GM21367 (cell line): ENCODE measurements around the gene RXRA.
A peak's percentile ranks its signal among the peaks of the same experiment; 100 is the strongest.
"Not testable (repeated sequence)": the region's sequence is repeated elsewhere in the genome, so short reads cannot be mapped to it uniquely, and the experiment has no call there.

Experiments
- ATAC-seq: cut with Tn5 transposase; IDR thresholded peaks from one replicate; pipeline ENCODE4 v1.9.1; 2021; ENCODE audit not compliant: unreplicated experiment

Gene RXRA

DNA sequence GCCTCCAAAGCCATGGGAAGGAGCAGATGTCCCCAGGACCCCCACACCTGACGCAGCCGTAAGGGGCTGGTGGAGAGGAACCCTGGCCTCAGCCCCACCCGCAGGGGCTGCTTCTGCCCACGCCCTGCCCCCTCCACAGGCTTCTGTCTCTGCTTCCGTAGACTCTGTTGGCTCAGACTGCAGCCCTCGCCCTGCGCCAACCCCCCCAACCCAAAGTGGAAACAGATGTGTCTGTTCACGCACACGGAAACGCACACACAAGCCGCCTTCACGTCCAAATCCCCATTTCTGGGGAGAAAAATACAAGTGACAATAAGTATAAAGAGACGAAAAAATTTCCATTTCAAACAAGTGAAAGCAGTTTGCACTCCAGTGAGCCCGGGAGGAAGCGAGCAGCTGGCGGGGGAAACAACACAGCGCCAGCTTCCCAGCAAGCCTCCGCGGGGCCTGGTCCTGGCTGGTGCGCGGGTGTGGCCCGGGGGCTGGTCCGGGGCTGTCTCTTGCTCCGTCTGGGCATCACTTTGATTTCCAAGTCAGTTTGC is 32.6 kb upstream of the RXRA start:
- no peak for ATAC-seq

DNA sequence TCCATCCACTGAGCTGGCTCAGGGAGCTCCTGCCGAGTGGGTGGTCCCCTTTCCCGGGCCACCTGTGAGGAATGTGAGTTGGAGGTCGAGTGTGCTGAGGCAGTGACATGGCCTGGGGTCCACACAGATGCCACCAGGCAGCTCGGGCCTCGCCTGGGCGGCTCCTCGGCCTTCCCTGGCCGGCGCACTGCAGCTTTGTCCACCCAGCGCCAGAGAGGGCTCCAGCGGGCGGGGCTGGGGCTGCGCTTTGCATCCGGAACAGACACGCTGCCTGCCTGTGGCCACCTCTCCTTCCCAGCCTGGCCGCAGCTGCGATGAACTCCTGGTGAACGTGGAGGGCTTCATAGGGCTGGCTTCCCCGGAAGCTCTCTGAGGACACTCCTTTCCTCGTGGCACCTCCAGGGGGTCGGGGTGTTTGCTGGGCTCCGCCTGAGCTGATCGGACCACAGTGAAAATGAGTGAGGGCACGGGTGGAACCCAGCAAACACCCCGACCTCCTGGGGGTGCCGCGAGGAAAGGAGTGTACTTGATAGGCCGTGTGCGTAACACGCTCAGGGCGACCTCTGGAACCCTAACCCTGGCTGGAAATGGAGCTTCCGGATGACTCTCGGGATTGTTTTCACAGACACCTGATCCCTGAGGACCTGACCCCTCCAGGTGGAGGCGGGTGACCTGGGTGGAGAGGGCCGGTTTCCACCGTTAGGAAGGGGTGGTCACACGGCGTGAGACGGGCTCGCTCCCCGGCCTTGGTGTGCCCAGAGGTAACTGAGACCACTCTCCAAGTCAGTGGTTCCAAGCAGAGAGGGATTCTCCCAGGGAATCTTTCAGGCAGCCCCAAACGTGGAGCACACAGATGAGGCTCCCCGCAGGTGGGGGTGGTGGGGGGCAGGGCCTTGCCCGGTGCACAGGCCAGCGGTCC is 31.8 kb upstream of the RXRA start:
- ATAC-seq, result no peak

DNA sequence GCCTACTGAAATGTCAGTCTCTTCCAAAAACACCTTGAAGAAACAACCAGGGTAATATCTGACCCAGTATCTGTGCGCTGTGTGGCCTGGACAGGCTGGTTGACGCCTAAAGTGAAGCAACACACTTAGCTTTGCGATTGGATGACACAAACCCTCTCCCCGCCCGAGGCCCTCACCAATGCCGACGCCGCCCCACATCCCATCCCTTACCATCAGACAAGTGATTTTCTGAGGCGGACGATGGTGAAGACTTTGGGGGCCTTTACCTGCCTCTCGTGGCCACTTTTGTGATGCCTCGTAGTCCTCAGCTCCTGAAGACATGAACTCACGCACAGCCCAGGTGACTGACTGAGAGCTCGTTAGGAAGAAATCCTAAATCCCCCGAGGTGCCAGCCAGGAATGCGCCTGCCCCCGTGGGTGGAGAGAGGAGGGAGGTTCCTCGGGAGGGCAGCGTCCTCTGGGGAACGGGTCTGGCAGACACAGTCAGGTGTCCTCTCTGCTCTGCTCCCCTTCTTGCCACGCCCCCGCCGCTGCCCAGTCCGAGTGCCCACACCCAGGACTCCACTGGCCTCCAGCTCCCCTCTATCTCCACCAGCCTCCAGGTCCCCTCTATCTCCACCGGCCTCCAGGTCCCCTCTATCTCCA is 31.0 kb upstream of the RXRA start:
- ATAC-seq, result no peak

DNA sequence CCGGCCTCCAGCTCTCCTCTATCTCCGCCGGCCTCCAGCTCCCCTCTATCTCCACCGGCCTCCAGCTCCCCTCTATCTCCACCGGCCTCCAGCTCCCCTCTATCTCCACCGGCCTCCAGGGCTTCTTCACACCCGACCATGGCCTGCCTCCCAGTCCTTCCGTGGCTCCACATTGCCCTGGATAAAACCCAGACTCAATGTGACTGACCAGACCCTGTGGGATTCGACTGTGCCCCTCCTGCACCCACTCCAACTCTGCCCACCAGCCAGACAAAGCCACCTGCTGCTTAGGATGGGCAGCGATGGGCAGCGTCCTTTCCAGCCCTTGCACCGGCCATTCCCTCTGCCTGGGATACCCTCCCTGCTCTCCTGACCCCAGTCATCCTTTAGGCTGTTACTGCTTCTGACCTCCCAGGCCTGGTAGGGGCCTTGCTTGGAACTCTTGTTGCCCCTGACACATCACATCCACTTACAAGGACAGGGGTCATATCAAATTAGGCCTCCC is 30.5 kb upstream of the RXRA start:
- no peak for ATAC-seq

DNA sequence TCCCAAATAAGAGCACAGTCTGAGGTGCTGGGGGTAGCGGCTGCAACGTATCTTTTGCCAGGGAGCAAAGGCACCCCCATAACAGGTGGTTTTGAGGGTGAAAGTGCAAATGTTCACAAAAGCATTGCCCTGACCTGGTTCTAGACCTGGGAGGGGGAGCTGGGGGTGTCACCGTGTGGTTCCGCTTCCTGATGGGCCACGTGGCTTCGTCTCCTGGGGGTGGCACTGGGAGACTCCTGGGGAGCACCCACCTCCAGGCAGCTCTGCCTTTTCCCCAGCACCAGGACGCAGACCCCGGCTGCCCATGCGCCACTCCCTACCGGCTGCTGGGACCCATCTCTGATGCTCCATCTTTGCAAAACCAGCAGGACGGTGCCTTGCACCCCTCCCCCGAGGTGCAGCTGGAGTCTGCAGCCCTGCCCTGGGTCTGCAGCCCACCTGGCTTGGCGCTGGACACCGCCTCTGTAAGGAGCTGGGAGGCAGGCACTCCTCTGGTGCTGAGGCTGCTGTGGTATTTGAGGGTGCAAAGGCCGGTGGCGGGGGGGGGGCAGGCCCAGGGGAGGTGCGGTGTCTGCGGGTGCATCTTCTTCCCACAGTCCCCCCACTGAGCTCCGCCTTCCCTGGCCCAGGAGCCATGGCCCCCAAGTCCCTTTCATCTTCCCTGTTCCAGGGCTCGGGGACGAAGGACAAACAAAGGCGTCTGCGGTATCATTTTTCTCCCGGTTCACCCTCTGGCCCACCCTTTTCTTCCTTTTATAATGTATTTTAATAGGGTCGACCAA is 29.8 kb upstream of the RXRA start:
- no peak for ATAC-seq

DNA sequence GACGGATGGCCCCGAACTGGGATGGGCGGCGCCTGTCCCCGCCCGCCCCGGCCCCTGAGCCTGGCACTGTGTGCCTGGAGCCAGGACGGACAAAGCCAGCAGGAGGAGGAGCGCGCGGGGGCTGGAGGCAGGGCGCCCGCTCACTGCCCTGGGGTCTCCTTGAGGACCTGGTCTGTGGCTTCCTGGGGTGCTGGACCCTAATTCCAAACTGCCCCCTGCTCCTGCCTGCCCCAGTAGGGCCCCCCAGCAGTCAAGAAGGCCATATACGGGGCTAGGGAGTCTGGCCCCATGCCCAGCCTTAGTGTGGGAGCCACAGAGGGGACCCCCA is 29.2 kb upstream of the RXRA start:
- ATAC-seq, result no peak

DNA sequence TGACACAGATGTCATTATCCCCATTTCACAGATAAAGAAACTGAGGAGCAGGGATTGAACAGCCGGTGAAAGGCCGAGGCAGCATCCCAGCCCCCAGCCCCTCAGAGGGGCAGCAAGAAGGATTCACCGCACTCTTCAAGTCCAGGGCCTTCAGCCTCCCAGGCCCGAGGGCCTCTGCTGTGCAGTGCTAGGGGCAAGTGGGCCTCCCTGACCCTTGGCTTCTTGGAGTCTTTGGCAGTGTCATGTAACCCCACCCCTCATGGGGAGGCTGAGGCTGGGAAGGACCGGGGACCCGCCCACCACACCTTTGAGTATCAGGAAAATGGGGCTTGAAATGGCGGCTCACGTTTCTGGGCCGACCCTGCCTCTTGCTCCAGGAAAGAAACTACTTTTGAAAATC is 28.7 kb upstream of the RXRA start:
- ATAC-seq, result no peak

DNA sequence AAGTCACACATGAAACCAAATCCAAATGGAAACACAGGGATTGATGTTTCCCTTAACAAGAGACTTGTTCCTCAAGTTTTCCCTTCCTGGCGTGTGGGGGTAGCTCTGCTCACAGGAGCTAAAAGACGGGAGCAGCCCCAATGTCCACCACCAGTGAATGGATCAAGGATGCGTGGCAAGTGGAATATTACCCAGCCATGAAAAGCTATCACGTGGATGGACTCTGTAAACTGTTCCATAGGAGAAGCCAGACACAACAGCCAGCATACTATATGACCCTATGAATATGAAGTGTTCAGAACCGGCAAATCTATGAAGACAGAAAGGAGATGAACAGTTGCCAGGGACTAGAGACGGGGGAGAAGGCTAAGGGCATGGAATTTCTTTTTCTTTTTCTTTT is 28.3 kb upstream of the RXRA start:
- no peak for ATAC-seq

DNA sequence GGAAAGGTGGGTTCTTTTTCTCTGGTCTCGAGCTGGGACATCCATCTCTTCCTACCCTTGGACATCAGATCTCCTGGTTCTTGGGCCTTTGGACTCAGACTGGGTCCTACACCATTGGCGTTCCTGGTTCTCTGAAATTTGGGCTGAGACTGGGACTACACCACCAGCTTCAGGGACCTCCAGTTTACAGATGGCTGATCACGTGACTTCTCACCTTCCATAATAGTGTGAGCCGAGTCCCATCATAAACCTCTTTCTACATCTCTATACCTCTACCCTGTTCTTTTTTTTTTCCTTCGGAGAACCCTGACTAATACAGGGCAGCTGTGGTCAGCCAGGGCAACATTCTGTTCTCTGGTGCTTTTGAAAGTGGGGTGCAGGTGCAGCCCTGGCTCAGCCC is 27.2 kb upstream of the RXRA start:
- ATAC-seq, result no peak

DNA sequence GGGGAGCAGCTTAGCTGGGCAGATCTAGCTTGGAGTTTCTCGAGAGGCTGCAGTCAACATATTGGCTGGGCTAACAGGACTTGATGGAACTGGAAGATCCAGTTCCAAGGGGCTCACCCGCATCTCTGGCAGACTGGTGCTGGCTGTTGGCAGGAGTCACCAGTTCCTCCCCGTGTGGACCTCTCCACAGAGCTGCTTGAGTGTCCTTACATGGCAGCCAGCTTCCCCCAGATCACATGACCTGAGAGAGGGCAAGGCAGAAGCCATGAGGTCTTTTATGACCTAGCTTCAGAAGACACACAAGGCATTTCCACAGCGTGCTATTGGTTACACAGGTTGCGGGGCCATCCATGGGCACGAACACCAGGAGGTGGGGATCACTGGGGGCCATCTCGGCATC is 26.4 kb upstream of the RXRA start:
- no peak for ATAC-seq

DNA sequence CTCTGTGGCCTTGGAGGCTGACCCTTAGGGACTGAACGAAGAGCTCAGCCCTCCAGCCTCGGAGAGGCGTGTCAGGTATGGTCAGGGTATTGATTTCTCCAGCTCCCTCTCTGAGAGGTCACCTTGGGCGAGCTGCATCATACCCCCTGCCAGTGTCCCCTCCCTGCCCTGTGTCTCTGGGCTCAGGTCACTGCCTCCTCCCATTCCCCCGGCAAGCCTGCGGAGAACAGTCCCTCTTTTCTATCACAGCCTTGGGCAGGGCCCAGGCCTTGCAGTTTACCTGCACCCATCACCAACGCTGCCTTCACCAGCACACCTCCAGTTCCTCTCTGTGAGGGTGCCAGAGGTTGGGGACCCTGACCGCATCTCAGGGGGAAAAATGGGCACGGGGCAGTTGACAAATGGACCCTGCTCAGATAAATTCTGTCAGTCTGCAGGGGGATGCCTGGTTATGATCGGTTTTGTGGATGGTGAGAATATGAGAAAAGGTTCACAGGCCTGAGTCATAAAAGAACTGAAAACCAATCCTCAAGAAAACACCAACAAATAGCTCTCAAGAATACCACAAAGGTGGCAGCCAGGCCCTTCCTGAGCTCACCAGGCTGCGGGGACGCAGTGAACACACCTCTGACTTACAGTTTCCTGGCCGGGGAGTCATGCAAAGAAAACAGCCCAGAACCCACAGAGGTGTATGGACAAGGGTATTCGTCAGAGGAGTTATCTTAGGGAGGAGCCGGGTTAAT is 24.7 kb upstream of the RXRA start:
- peak; percentile 62 for ATAC-seq

DNA sequence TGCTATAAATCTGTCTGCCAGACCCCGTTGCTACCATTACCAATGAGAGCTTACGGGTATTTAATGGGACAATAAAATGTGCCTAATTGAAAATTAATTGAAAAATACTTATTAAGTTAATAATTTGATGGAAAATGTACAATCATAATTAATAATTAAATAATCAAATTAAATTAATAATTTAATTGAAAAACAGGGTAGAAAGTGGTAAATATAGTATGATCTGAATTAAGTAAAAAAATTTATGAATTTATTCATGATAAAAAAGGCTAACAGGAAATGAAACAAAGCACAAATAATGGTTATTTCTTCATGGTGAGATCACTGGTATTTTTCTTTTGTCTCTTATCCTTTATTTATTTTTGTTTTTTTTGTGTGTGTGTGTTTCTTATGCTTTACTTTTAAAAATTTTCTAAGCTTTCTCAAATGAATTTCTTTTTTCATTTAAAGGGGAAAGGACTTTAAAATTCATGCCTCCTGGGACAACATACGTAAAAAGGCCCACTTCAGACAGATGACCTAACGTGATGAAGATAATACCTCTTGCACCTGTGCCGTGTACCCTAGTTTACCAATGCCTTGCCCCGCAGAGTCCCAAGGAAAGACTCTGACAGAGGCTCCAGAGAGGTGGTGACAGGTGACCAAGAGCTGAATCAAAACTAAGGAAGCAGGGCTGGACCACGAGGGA is 24.0 kb upstream of the RXRA start:
- ATAC-seq, result no peak

DNA sequence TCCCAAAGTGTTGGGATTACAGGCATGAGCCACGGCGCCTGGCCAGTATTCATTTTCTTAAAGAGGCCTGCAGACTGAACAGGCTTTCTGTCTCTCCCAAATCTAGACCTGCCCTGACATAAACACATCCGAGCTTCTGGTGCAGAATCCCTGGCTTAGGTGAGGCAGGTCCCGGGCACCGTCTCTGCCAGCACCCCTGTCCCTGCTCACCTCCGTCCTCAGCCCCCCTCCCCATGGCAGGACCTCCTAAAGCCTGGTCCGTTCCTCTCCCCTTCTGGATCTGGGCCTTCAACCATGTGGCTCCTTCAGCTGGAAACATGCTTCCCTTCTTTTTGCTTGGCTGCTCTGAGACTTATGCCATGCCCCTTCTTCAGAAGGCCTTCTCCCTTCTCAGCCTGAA is 22.7 kb upstream of the RXRA start:
- ATAC-seq, result no peak

DNA sequence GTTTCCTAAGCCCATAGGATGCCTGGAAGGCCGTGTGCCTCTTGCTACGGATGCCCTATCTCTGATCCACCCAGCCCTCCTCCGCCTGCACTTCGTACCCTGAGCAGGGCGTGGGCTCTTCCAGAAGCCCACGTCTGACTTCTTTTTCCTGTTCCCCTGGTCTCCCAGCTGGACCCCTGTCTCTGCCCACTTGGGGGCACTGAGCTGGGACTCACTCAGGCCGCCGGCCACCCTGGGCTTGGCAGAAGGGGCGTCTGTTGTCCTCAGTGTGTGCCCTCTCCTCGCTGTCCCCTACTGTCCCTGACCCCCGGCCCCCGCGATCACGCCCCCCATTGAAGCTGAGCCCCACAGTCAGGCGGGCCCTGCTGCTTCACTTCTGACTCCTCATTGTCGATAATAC is 22.0 kb upstream of the RXRA start:
- no peak for ATAC-seq

DNA sequence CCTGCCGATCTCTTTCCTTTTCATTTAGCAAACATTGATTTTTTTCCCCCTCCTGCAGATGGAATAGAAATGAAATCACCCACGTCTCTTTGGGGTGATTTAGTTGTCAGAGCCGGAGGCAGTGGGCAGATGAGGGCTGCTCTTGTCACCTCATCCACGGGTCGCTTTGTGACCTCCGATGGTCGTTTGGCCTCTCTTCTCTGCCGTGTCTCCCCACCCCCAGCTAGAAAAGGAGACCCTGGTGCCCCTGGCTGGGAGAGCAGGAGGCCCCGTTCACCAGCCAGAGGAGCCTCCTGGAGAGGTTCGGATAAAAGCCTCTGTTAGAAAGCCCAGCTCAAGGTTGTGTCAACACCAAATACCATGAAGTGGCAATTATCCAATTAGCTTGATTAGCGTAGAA is 21.6 kb upstream of the RXRA start:
- ATAC-seq, result no peak

DNA sequence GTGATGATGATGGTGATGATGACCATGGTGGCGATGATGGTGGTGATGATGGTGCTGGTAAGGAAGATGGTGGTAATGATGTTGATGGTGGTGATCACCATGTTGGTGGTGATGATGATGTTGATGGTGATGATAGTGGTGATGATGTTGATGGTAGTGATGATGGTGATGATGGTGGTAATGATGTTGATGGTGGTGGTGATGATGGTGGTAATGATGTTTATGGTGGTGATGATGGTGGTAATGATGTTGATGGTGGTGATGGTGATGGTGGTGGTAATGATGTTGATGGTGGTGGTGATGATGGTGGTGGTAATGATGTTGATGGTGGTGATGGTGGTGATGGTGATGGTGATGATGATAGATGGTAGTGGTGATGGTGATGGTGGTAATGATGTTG is 20.7 kb upstream of the RXRA start:
- ATAC-seq, result no peak

DNA sequence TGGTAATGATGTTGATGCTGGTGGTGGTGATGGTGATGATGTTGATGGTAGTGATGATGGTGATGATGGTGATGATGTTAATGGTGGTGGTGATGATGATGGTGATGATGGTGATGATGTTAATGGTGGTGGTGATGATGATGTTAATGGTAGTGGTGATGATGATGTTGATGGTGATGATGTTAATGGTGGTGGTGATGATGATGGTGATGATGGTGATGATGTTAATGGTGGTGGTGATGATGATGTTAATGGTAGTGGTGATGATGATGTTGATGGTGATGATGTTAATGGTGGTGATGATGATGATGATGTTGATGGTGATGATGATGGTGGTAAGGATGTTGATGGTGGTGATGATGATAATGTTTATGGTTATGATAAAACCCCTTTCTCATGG is 20.2 kb upstream of the RXRA start:
- ATAC-seq, result not testable (repeated sequence)

DNA sequence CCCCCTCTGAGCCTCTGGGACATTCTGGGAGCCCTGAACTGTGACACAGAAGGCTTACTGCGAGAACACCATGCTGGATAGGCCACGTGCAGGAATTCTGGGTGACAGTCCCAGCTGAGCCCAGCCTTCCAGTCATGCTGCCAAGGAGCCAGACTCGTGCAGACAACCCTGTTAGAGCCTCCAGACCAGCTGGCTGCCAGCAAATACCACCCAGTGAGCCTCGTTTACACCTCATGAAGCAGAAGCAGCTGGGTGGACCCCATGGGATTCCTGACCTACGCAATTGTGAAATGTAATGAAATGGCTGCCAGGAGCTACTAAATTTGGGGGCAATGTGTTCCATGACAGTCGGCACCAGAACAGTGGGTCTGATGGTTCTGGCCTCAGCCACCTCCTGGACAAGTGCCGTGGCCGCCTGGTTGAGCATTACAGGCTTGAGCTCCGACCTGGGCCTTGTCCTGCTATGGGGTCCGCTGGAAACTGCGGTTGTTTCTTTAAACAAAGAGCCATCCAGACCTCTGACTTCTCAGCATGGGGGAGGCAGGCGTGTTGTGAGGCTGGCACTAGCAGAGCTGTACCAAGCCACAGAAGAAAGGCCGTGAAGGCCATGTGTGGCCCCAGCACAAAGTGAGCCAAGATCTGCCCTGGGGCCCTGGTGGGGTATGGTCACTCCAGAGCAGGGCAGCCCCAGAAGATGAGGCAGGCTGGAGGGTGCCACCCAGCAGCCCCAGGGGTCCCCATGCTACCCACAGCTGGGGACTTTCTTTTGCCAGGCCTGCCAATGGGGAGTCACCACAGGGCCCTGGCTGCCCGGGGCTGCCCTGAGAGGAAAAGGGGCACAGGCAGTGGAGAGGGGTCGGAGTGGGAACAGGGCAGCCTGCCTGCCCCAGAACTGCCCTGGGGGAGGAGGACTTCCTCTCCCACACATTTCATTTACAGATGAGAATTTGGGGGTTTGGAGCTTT is 19.3 kb upstream of the RXRA start:
- ATAC-seq, result no peak
